Mucosa of gallbladder (tissue), 1 donor: Measurements from ENCODE around the gene INF2. TPM values are rescaled to one million over a fixed set of nuclear protein-coding genes. Genes with fewer than 3 reads are reported as not detected.

Experiments used
- DNase-seq: peaks from one replicate; pipeline ENCODE4 v3.0.0-alpha.2; 2020; ENCODE audit warnings: low spot score
- total RNA-seq: library from RNA; stranded (reverse); gene quantifications from one replicate; pipeline ENCODE4 v1.2.1, GENCODE V29; 2021
- donor health status: DM: no; HTN: no; CAD: no.

INF2 gene
- total RNA-seq, 1 donor from 2014 or later: 306 TPM

DNA sequence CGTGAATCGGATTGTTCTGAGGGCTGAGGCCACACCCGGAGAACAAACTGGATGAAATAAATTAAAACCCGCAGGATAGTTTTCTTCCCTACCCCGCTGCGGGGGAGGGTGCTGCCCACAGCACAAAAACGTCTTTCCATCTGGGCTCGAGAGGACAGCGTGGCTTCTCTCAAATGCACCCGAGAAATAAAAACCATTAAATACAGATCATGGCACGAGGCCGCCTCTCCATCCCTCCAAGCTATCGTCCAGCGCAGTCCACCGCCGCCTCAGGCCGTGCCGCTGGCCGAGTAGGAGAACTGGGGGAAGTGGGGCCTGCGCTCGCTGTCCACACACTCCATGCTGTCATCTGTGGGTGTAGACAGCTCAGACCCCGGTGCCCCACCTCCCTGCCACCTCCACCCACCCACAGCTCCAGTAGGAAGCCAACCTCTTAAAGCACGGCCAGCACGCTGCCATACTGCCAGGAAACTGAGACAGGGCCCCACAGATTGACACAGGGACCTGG is 80.7 kb downstream of the INF2 start:
- DNase-seq: no peak

DNA sequence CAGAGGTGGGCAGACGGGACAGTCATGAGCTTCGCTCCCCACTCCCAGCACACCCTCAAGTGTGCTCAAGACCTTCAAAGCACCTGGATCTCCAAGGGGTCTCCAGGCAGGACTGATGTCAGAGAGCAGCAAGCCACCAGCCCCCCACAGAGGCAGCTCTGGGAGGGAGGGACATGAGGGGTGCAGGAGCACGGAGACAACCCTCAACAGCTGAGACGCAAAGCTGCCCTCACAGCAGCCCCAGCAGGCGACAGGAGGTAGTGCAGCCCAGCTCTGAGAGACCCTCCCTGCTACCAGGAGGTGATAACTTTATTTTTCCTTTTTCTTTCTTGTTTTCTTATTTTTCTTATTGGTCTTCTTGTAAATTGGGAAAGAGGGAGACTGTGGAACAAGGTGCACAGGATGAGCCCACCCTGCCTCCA is 81.4 kb downstream of the INF2 start:
- no peak for DNase-seq

DNA sequence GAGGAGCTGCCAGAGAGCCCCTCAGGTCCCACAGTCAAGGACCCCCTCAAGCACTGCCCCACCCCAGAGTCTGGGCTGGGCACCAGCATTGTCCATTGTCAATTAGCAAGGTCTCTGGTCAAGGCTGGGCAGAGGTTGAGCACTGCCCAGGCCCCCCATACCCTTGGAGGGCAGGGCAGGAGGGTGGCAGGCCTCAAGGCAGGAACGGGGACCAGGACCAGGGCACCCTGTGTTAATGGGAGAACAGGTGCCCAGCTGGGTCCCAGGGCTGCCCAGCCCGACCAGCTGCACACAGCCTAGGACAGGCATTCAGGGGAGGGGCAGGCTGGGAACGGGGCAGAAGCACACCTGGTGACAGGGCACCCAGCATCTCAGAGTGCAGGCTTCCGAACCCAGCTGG is 82.0 kb downstream of the INF2 start:
- DNase-seq: no peak

Other genes starting within 250 kb of the INF2 start
- 0.26 TPM for gene C14orf180, start 109.9 kb upstream of the INF2 start, total RNA-seq
- 1.5 TPM for gene TMEM179, start 84.8 kb upstream of the INF2 start, total RNA-seq
- gene ADSS1, start 34.6 kb downstream of the INF2 start, total RNA-seq: 49.3 TPM
- 80.6 TPM for gene SIVA1, start 63.5 kb downstream of the INF2 start, total RNA-seq
- 166 TPM for gene AKT1, start 106.1 kb downstream of the INF2 start, total RNA-seq
- gene ZBTB42, start 111.5 kb downstream of the INF2 start, total RNA-seq: 10.3 TPM
- 95.6 TPM for gene CEP170B, start 175.7 kb downstream of the INF2 start, total RNA-seq
- 16.7 TPM for gene PLD4, start 235.3 kb downstream of the INF2 start, total RNA-seq